K562 (cell line): ENCODE data around the gene PIGT. TPM values are rescaled to one million over a fixed set of nuclear protein-coding genes. Genes with fewer than 3 reads are reported as not detected.

Experiments
- ATAC-seq: fragments of 200-7000 bp; cut with Tn5 transposase; 3 replicates; pipeline ENCODE4 v1.9.1; 2020; ENCODE audit warnings: moderate library complexity
- BruUV-seq: library from RNA; stranded (reverse); fragments of 400-500 nt; replicated peaks from 2 replicates; lab custom pipeline; 2021; lab: Mats Ljungman, UMichigan
- CTCF ChIA-PET: fragments of 300-600 bp; formaldehyde crosslinking; extraction: SDS; loops from one replicate; lab custom pipeline; 2021; ENCODE audit warnings: low intra/inter-chr PET ratio; lab: Yijun Ruan, JAX
- POLR2A ChIA-PET: fragments of 300-600, 350-650 bp; sonication (Branson Sonifier 250); formaldehyde crosslinking; extraction: SDS; loops from one replicate; lab custom pipeline; 2021; ENCODE audit warnings: antibody characterized with exemption, inconsistent platforms; lab: Yijun Ruan, JAX
- DNase-seq, 4 experiments: peaks; one replicate each; pipeline versions ENCODE4 v3.0.0 to v3.0.0-alpha.2; 2011 to 2018; ENCODE audit warnings: low spot score in 3 of 4, mixed read lengths in 3 of 4; ENCODE audit errors: extremely low read depth in 1 of 4
- FAIRE-seq: peaks from 2 replicates; lab custom pipeline; 2011; peaks lifted over from hg19 to GRCh38; lab: Jason Lieb, UNC
- H2AFZ ChIP-seq: 2 replicates; pipeline ENCODE4 v1.6.0; 2011; ENCODE audit warnings: low read depth, low read length, control low read depth, inconsistent platforms
- H3K27ac ChIP-seq: fragments of 200-600 bp; 3 replicates; pipeline ENCODE4 v1.8.0; 2011; ENCODE audit warnings: low read depth, mild to moderate bottlenecking, control low read depth, inconsistent platforms, low read length, moderate library complexity, mixed read lengths; ENCODE audit errors: extremely low read depth
- H3K27me3 ChIP-seq, 2 experiments: fragments of 300-600 bp in 1 of 2; 2 replicates in 1 of 2; 3 replicates in 1 of 2; pipeline versions ENCODE4 v1.6.0 to v1.8.0; 2011; ENCODE audit warnings: inconsistent platforms in 2 of 2, low read length in 2 of 2, mild to moderate bottlenecking in 1 of 2, mixed read lengths in 1 of 2, moderate library complexity in 1 of 2; ENCODE audit not compliant: control insufficient read depth in 2 of 2, insufficient read depth in 2 of 2
- H3K36me3 ChIP-seq: fragments of 300-600 bp; 3 replicates; pipeline ENCODE4 v1.8.0; 2011; ENCODE audit warnings: mild to moderate bottlenecking, low read length, inconsistent platforms; ENCODE audit not compliant: control insufficient read depth, insufficient read depth
- H3K4me1 ChIP-seq, 2 experiments: fragments of 200-600 bp in 1 of 2; replicated peaks in 1 of 2; 2 replicates in 1 of 2; 3 replicates in 1 of 2; pipeline versions ENCODE4 v1.5.1 to v1.8.0; 2011; ENCODE audit warnings: inconsistent platforms in 2 of 2, low read length in 2 of 2, mild to moderate bottlenecking in 1 of 2, mixed read lengths in 1 of 2, moderate library complexity in 1 of 2; ENCODE audit not compliant: control insufficient read depth in 2 of 2, insufficient read depth in 2 of 2
- H3K4me2 ChIP-seq: 2 replicates; pipeline ENCODE4 v1.6.1; 2011; ENCODE audit warnings: low read length, control low read depth, inconsistent platforms, mixed read lengths; ENCODE audit not compliant: insufficient read depth
- H3K4me3 ChIP-seq: fragments of 200-600 bp; sonication (generic), shearing (Covaris generic); 2 replicates; pipeline ENCODE4 v1.5.1; 2016; ENCODE audit warnings: control low read depth, inconsistent platforms
- H3K79me2 ChIP-seq: fragments of 200-600 bp; 3 replicates; pipeline ENCODE4 v1.8.0; 2011; ENCODE audit warnings: low read length, inconsistent platforms; ENCODE audit not compliant: control insufficient read depth, insufficient read depth
- H3K9ac ChIP-seq, 2 experiments: 2 replicates each; pipeline versions ENCODE4 v1.6.0 to v1.6.1; 2011; ENCODE audit warnings: low read depth in 2 of 2, low read length in 2 of 2, control low read depth in 1 of 2, inconsistent platforms in 1 of 2, mild to moderate bottlenecking in 1 of 2, mixed read lengths in 1 of 2; ENCODE audit not compliant: insufficient read depth in 1 of 2
- H3K9me1 ChIP-seq: one replicate; pipeline ENCODE4 v1.6.0; 2011; ENCODE audit warnings: inconsistent platforms, mild to moderate bottlenecking, low read length, moderate library complexity; ENCODE audit not compliant: control insufficient read depth, insufficient read depth
- H3K9me3 ChIP-seq: replicated peaks from 2 replicates; pipeline ENCODE4 v1.5.1; 2011; ENCODE audit warnings: low read depth, low read length, inconsistent platforms; ENCODE audit not compliant: control insufficient read depth, insufficient read depth
- H4K20me1 ChIP-seq: replicated peaks from 2 replicates; pipeline ENCODE4 v1.6.1; 2011; ENCODE audit warnings: low read length, inconsistent platforms, mixed read lengths; ENCODE audit not compliant: control insufficient read depth, insufficient read depth
- CXXC5 ChIP-seq: fragments of 250-450 bp; sonication (Bioruptor Pico); IDR thresholded peaks from 2 replicates; pipeline ENCODE4 v1.8.0; 2022; ENCODE audit warnings: inconsistent platforms, mild to moderate bottlenecking, moderate library complexity
- DPF2 ChIP-seq: fragments of 450-650 bp; IDR thresholded peaks from 2 replicates; pipeline ENCODE4 v1.6.1; 2016
- EZH2 ChIP-seq: IDR thresholded peaks from 2 replicates; pipeline ENCODE4 v1.6.1; 2012; ENCODE audit warnings: low read depth, mild to moderate bottlenecking, inconsistent platforms, low read length, borderline replicate concordance
- HMBOX1 ChIP-seq: sonication (generic); IDR thresholded peaks from 2 replicates; pipeline ENCODE4 v1.6.1; 2016
- LEF1 ChIP-seq: fragments of 450-650 bp; IDR thresholded peaks from 2 replicates; pipeline ENCODE4 v1.6.1; 2016; ENCODE audit warnings: mild to moderate bottlenecking
- MEIS2 ChIP-seq: fragments of 450-650 bp; IDR thresholded peaks from 2 replicates; pipeline ENCODE4 v1.6.1; 2014; ENCODE audit warnings: mild to moderate bottlenecking; ENCODE audit not compliant: partially characterized antibody
- PBX2 ChIP-seq, 2 experiments: IDR thresholded peaks in 1 of 2; conservative IDR thresholded peaks in 1 of 2; 2 replicates each; pipeline ENCODE4 v1.6.1; 2016; ENCODE audit warnings: low read depth in 2 of 2, mild to moderate bottlenecking in 1 of 2, missing compliant biosample characterization in 1 of 2, missing genetic modification characterization in 1 of 2, moderate library complexity in 1 of 2
- PKNOX1 ChIP-seq: fragments of 450-650 bp; IDR thresholded peaks from 2 replicates; pipeline ENCODE4 v1.6.1; 2016
- WGBS: fragments of 100-300 bp; shearing (Covaris generic); methylation state at CpG from one replicate; pipeline ENCODE4 v1.1.6; 2016; ENCODE audit warnings: low coverage, mixed read lengths; ENCODE audit not compliant: insufficient coverage; ENCODE audit errors: missing lambda C conversion rate; 5-methylcytosine and 5-hydroxymethylcytosine counted together
- in situ Hi-C: fragments of 300-500 bp; cut with MboI; formaldehyde crosslinking; loops from 4 replicates; pipeline ENCODE4 v1.15.0; 2018; ENCODE audit warnings: inconsistent platforms, mixed read lengths
- intact Hi-C: fragments of 100-400 bp; cut with micrococcal nuclease; formaldehyde crosslinking; loops from 2 replicates; pipeline ENCODE4 v1.14.2; 2022
- polyA plus RNA-seq, 8 experiments: library from polyadenylated mRNA; depleted of rRNA in 4 of 8; stranded (reverse) in 5 of 8; unstranded in 3 of 8; fragments of >200 nt; fragmentation: Nextera tagmentation in 2 of 8; fragmentation: Illumina TruSeq in 1 of 8; extraction: Ambion mirVana in 2 of 8; extraction: Trizol in 1 of 8; gene quantifications; 2 replicates each; pipeline versions ENCODE4 v1.2.1 to v1.2.3, GENCODE V29; 2011 to 2014; ENCODE audit warnings: inconsistent platforms in 1 of 8, missing spikeins in 1 of 8
- total RNA-seq, 7 experiments: library from RNA; depleted of rRNA in 6 of 7; stranded (reverse); fragments of >200 nt in 6 of 7; fragmentation: Illumina TruSeq in 2 of 7; extraction: Trizol in 2 of 7; gene quantifications; 2 replicates each; pipeline versions ENCODE4 v1.2.1 to v1.2.3, GENCODE V29; 2011 to 2021; ENCODE audit warnings: low replicate concordance in 1 of 7

Gene PIGT
- total and polyA plus RNA-seq, 9 of the 15 experiments (the other 6 are each of a cell fraction or from before 2014, with no cell fraction given) = 14.6 to 108 (median 46.9) TPM

GRCh38 chr20:45410887-45411286, 5.1 kb upstream of the PIGT start:
- CTCF ChIA-PET = no interaction called here
- Histone ChIP-seq H3K27me3 (no peaks in the 10 kb centered on the region), H3K9ac (no peak overlapping the region), H3K36me3 (peaks cover 19% of the 10 kb centered on the region), H3K4me2 (no peak overlapping the region; the same call in 1 of the 2 replicates), H3K9me3 (no peaks in the 10 kb centered on the region), H4K20me1 (no peaks in the 10 kb centered on the region), H3K27ac (peak overlapping the region; percentile 25; the same call in 1 of the 3 replicates), H3K4me1 (peaks cover 19 to 21% of the 10 kb centered on the region in 2 experiments; a peak in 4 of 5 replicates), H3K9me1 (no peaks in the 10 kb centered on the region), H2AFZ (no peak overlapping the region), H3K79me2 (peaks cover 17% of the 10 kb centered on the region; the same call in 2 of the 3 replicates), H3K4me3 (no peak overlapping the region)
- peak; percentile 49 for TF ChIP-seq PKNOX1
- TF ChIP-seq MEIS2 = peak; percentile 61
- TF ChIP-seq DPF2 = peak; percentile 22; the same call in 1 of the 2 replicates
- TF ChIP-seq PBX2 (CRISPR knock-in tag; IDR thresholded peaks at IDR 0.05; ENCODE audit: low read depth) = no peak
- TF ChIP-seq PBX2 (tag; conservative IDR thresholded peaks at IDR 0.05; ENCODE audit: low read depth) = peak; percentile 23
- no peak for TF ChIP-seq EZH2
- TF ChIP-seq HMBOX1 = peak; percentile 76
- peak; percentile 17; the same call in 1 of the 2 replicates for TF ChIP-seq LEF1
- TF ChIP-seq CXXC5 (CRISPR knock-in tag) = no peak
- 10% methylated on average over 8 of the region's 8 CpGs for WGBS
- POLR2A ChIA-PET = interaction anchor here (1.2 kb wide), 1 partner anchor 37 kb away, joined by 3 read pairs; no protein-coding TSS in a partner anchor
- no peak for ATAC-seq
- no peak for DNase-seq
- intact Hi-C loops (no loop called here), in situ Hi-C loops (no loop called here)
- no TSS peak for BruUV-seq
- no peak for FAIRE-seq
